Mesenchymal stem cell (in vitro differentiated cells and primary cell): ENCODE results near the gene ECE1.

Source experiments
- DNase-seq: peaks from one replicate; pipeline ENCODE4 v3.0.0-alpha.2; 2013
- H2AFZ ChIP-seq: one replicate; pipeline ENCODE4 v1.6.1; 2013; ENCODE audit warnings: low read depth, mild to moderate bottlenecking, control low read depth, inconsistent platforms, low read length, moderate library complexity
- H2AK5ac ChIP-seq: 2 replicates; pipeline ENCODE4 v1.6.1; 2013; ENCODE audit warnings: low read length, moderate library complexity, mild to moderate bottlenecking, inconsistent platforms; ENCODE audit not compliant: severe bottlenecking
- H2BK120ac ChIP-seq: one replicate; pipeline ENCODE4 v1.6.1; 2013; ENCODE audit warnings: low read depth, mild to moderate bottlenecking, inconsistent platforms, low read length, moderate library complexity
- H2BK12ac ChIP-seq, 2 experiments: one replicate each; pipeline ENCODE4 v1.6.1; 2013; ENCODE audit warnings: inconsistent platforms in 2 of 2, low read length in 2 of 2, mild to moderate bottlenecking in 2 of 2, moderate library complexity in 2 of 2, control low read depth in 1 of 2
- H2BK15ac ChIP-seq: one replicate; pipeline ENCODE4 v1.6.1; 2013; ENCODE audit warnings: mild to moderate bottlenecking, low read depth, inconsistent platforms; ENCODE audit not compliant: poor library complexity, severe bottlenecking
- H2BK5ac ChIP-seq: 2 replicates; pipeline ENCODE4 v1.6.1; 2013; ENCODE audit warnings: low read depth, mild to moderate bottlenecking, low read length, control low read depth, inconsistent platforms; ENCODE audit not compliant: poor library complexity, severe bottlenecking
- H3K14ac ChIP-seq, 2 experiments: one replicate each; pipeline ENCODE4 v1.6.1; 2013; ENCODE audit warnings: inconsistent platforms in 2 of 2, low read length in 2 of 2, control low read depth in 1 of 2, mild to moderate bottlenecking in 1 of 2, moderate library complexity in 1 of 2
- H3K18ac ChIP-seq, 2 experiments: one replicate each; pipeline ENCODE4 v1.6.1; 2013; ENCODE audit warnings: inconsistent platforms in 2 of 2, low read length in 2 of 2, control low read depth in 1 of 2, low read depth in 1 of 2, mild to moderate bottlenecking in 1 of 2
- H3K23ac ChIP-seq, 2 experiments: one replicate each; pipeline ENCODE4 v1.6.1; 2013; ENCODE audit warnings: inconsistent platforms in 2 of 2, low read length in 2 of 2, mild to moderate bottlenecking in 2 of 2, moderate library complexity in 2 of 2, control low read depth in 1 of 2
- H3K27ac ChIP-seq: 2 replicates; pipeline ENCODE4 v1.5.1; 2013; ENCODE audit warnings: mild to moderate bottlenecking, moderate library complexity, low read length, control low read depth, inconsistent platforms; ENCODE audit not compliant: poor library complexity, severe bottlenecking
- H3K27me3 ChIP-seq, 2 experiments: 2 replicates each; pipeline versions ENCODE4 v1.6.1 to v1.7.0; 2013; ENCODE audit warnings: low read length in 2 of 2, mild to moderate bottlenecking in 2 of 2, moderate library complexity in 2 of 2, control low read depth in 1 of 2, inconsistent platforms in 1 of 2; ENCODE audit not compliant: control insufficient read depth in 1 of 2, insufficient read depth in 1 of 2
- H3K36me3 ChIP-seq, 2 experiments: 2 replicates each; pipeline versions ENCODE4 v1.6.1 to v1.7.0; 2013; ENCODE audit warnings: low read length in 2 of 2, control low read depth in 1 of 2, inconsistent platforms in 1 of 2, low read depth in 1 of 2, mild to moderate bottlenecking in 1 of 2; ENCODE audit not compliant: insufficient read depth in 2 of 2, control insufficient read depth in 1 of 2
- H3K4ac ChIP-seq, 2 experiments: one replicate each; pipeline ENCODE4 v1.6.1; 2013; ENCODE audit warnings: inconsistent platforms in 2 of 2, low read length in 2 of 2, mild to moderate bottlenecking in 2 of 2, moderate library complexity in 2 of 2, control low read depth in 1 of 2, low read depth in 1 of 2
- H3K4me1 ChIP-seq: 2 replicates; pipeline ENCODE4 v1.6.1; 2013; ENCODE audit warnings: low read depth, low read length, control low read depth; ENCODE audit not compliant: control insufficient read depth, insufficient read depth
- H3K4me2 ChIP-seq: 2 replicates; pipeline ENCODE4 v1.6.1; 2013; ENCODE audit warnings: low read length, mild to moderate bottlenecking, inconsistent platforms; ENCODE audit not compliant: poor library complexity, severe bottlenecking
- H3K4me3 ChIP-seq, 2 experiments: 2 replicates each; pipeline versions ENCODE4 v1.5.1 to v1.7.0; 2013; ENCODE audit warnings: low read length in 2 of 2, mild to moderate bottlenecking in 2 of 2, control low read depth in 1 of 2, low read depth in 1 of 2; ENCODE audit not compliant: insufficient read depth in 1 of 2
- H3K79me1 ChIP-seq: replicated peaks from 2 replicates; pipeline ENCODE4 v1.6.1; 2013; ENCODE audit warnings: mild to moderate bottlenecking, control low read depth, low read length, inconsistent platforms; ENCODE audit not compliant: poor library complexity, severe bottlenecking
- H3K9ac ChIP-seq: 2 replicates; pipeline ENCODE4 v1.7.0; 2013; ENCODE audit warnings: mild to moderate bottlenecking, low read length, moderate library complexity
- H3K9me3 ChIP-seq: 2 replicates; pipeline ENCODE4 v1.7.0; 2013; ENCODE audit warnings: mild to moderate bottlenecking, low read length; ENCODE audit not compliant: control insufficient read depth
- H4K8ac ChIP-seq: one replicate; pipeline ENCODE4 v1.6.1; 2013; ENCODE audit warnings: inconsistent platforms, mild to moderate bottlenecking, low read length, moderate library complexity
- H4K91ac ChIP-seq: one replicate; pipeline ENCODE4 v1.6.1; 2013; ENCODE audit warnings: mild to moderate bottlenecking, low read length, inconsistent platforms
- WGBS: methylation state at CpG from one replicate; pipeline ENCODE4 v1.1.7; 2013; ENCODE audit warnings: mixed read lengths; 5-methylcytosine and 5-hydroxymethylcytosine counted together

The ECE1 gene

DNA sequence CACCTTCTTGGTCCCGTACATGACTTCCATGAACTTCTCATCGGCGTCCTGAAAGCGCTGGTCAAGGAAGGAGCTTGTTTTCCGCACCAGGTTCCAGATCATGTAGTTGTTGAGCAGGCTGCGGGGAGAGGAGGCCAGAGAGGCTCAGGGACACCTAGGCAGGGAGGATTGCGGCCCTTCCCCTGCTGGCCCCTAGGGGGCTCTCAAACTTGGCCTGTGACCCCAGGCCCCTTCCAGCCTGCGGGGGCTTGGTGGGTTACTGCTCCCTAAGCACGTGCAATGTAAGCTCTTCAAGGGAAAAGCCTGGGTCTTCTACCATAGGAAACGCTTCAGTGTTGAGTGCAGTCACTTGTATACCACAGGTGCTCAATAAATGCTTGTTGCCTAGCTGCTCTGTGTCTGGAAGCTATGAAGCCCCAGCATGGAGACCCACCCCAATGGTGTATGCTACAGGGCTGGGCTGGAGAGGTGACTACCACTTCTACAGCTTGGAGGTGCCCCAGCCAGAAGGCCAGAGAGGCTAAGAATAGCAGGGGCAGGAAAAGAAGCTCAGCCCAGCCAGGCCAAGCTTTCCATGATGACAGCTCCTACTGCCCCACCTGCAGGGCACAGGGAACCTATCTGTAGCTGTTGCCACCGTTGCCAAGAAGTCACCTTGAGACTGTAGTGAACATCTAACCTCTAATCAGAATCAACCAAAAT is 45.1 kb downstream of the ECE1 start:
- DNase-seq = no peak
- H3K14ac ChIP-seq = no peak overlapping the region
- H4K91ac ChIP-seq = no peak overlapping the region
- H3K27ac ChIP-seq = no peak overlapping the region
- H3K27me3 ChIP-seq = no peaks in the 10 kb centered on the region
- WGBS = 83% methylated on average over 11 of the region's 11 CpGs
- no peaks in the 10 kb centered on the region for H3K9me3 ChIP-seq
- no peak overlapping the region for H3K23ac ChIP-seq
- no peak overlapping the region for H2BK12ac ChIP-seq
- H3K79me1 ChIP-seq = peaks cover 12% of the 10 kb centered on the region
- H2BK5ac ChIP-seq = no peak overlapping the region
- no peak overlapping the region for H2BK15ac ChIP-seq
- H3K36me3 ChIP-seq = peaks cover 49 to 80% of the 10 kb centered on the region in 2 experiments
- no peak overlapping the region for H3K4me3 ChIP-seq
- no peak overlapping the region for H3K9ac ChIP-seq
- no peak overlapping the region for H3K18ac ChIP-seq
- no peak overlapping the region for H2AK5ac ChIP-seq
- no peak overlapping the region for H2BK120ac ChIP-seq
- H2AFZ ChIP-seq = no peak overlapping the region
- H3K4me1 ChIP-seq = peaks cover 34% of the 10 kb centered on the region
- no peak overlapping the region for H3K4ac ChIP-seq
- no peak overlapping the region for H3K4me2 ChIP-seq
- no peak overlapping the region for H4K8ac ChIP-seq

- no peak overlapping the region for H2AK5ac ChIP-seq
- H3K4me3 ChIP-seq = no peak overlapping the region
- peaks cover 45 to 81% of the 10 kb centered on the region in 2 experiments for H3K36me3 ChIP-seq
- no peak overlapping the region for H4K8ac ChIP-seq
- no peak overlapping the region for H3K9ac ChIP-seq
- no peak overlapping the region for H4K91ac ChIP-seq
- H3K23ac ChIP-seq = no peak overlapping the region
- no peaks in the 10 kb centered on the region for H3K27me3 ChIP-seq
- no peak overlapping the region for H3K4ac ChIP-seq
- no peak overlapping the region for H2BK120ac ChIP-seq
- no peaks in the 10 kb centered on the region for H3K9me3 ChIP-seq
- peaks cover 38% of the 10 kb centered on the region for H3K4me1 ChIP-seq
- no peak overlapping the region for H2BK12ac ChIP-seq
- DNase-seq = no peak
- H3K14ac ChIP-seq = no peak overlapping the region
- no peak overlapping the region for H2AFZ ChIP-seq
- peaks cover 10% of the 10 kb centered on the region for H3K79me1 ChIP-seq
- H2BK5ac ChIP-seq = no peak overlapping the region
- H3K4me2 ChIP-seq = no peak overlapping the region
- 96% methylated on average over 10 of the region's 10 CpGs for WGBS
- no peak overlapping the region for H3K27ac ChIP-seq
- no peak overlapping the region for H2BK15ac ChIP-seq
- no peak overlapping the region for H3K18ac ChIP-seq
Measured at GRCh38 chr1:21244154-21244553, 46.1 kb downstream of the ECE1 start.

GRCh38 chr1:21242846-21243245 is 47.4 kb downstream of the ECE1 start:
- H2BK15ac ChIP-seq = no peak overlapping the region
- H3K36me3 ChIP-seq = peaks cover 51 to 90% of the 10 kb centered on the region in 2 experiments
- H2BK5ac ChIP-seq = no peak overlapping the region
- no peak overlapping the region for H3K23ac ChIP-seq
- peaks cover 47% of the 10 kb centered on the region for H3K4me1 ChIP-seq
- peaks cover 9% of the 10 kb centered on the region for H3K79me1 ChIP-seq
- H4K91ac ChIP-seq = no peak overlapping the region
- no peak overlapping the region for H3K4ac ChIP-seq
- no peak overlapping the region for H3K18ac ChIP-seq
- 100% methylated on average over 2 of the region's 4 CpGs for WGBS
- H3K9ac ChIP-seq = no peak overlapping the region
- no peak overlapping the region for H2BK120ac ChIP-seq
- H3K27me3 ChIP-seq = no peaks in the 10 kb centered on the region
- H3K27ac ChIP-seq = no peak overlapping the region
- H2AFZ ChIP-seq = no peak overlapping the region
- H3K9me3 ChIP-seq = no peaks in the 10 kb centered on the region
- DNase-seq = no peak
- no peak overlapping the region for H2AK5ac ChIP-seq
- no peak overlapping the region for H2BK12ac ChIP-seq
- H3K14ac ChIP-seq = no peak overlapping the region
- no peak overlapping the region for H4K8ac ChIP-seq
- H3K4me2 ChIP-seq = no peak overlapping the region
- H3K4me3 ChIP-seq = no peak overlapping the region

GRCh38 chr1:21241771-21242581 is 48.3 kb downstream of the ECE1 start:
- Histone ChIP-seq H3K27me3 (no peaks in the 10 kb centered on the region), H3K4me3 (no peak overlapping the region), H3K4ac (no peak overlapping the region), H3K27ac (peak overlapping the region; percentile 56), H3K23ac (no peak overlapping the region), H3K4me1 (peaks cover 47% of the 10 kb centered on the region), H3K4me2 (peak overlapping the region; percentile 21), H3K14ac (no peak overlapping the region), H3K9ac (no peak overlapping the region), H4K91ac (no peak overlapping the region), H4K8ac (no peak overlapping the region), H2BK12ac (no peak overlapping the region), H3K36me3 (peaks cover 53 to 90% of the 10 kb centered on the region in 2 experiments), H3K9me3 (no peaks in the 10 kb centered on the region), H3K18ac (no peak overlapping the region), H3K79me1 (peaks cover 7% of the 10 kb centered on the region), H2BK15ac (no peak overlapping the region), H2BK5ac (no peak overlapping the region), H2AK5ac (peak overlapping the region; percentile 43), H2AFZ (no peak overlapping the region), H2BK120ac (no peak overlapping the region)
- DNase-seq = no peak
- 56% methylated on average over 10 of the region's 12 CpGs for WGBS
